Measurements from ENCODE around the gene HDAC11. TPM values are rescaled to one million over a fixed set of nuclear protein-coding genes. Genes with fewer than 3 reads are reported as not detected.

Gene HDAC11
- total and polyA plus RNA-seq, 9 of the 15 experiments (the other 6 are each of a cell fraction or from before 2014, with no cell fraction given), result 0.60 to 6.0 (median 4.5) TPM

DNA sequence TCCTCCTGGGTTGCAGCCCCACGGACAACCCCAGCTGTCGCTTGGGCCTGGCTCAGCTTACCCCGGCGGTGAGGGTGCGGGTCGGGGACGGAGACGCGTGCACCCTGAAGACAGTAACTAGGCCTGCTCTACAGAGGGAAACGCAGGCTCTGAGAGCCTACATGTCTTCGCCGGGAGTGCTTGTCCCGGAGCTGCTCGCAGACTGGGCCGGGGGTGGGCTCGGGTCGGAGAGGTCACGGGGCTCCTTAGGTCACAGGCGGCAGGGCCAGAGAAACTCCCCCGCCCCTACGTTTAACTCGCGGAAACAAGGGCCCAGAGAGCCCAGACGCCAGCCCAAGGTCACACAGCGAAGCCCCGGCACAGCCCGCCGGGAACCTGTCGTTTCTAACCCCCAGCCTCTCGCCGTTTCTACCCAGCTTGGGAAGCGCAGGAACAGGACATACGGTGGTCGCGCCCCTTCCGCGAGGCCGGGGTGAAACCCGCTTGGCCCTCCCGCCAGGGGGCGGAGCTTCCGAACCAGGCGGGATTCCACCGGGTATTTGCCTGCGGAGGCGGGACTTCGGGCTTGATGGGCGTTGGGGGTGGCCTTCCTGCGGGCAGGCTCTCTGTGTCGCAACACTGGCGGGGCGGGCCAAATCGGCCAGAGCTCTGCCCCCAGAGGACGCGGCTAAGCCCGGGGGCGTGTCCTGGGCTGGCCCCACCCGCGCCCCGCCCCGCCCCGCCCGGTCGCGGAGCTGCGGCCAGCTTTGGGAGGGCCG lies at the start of gene HDAC11 (continued):
- TF ChIP-seq, protein P1, sequence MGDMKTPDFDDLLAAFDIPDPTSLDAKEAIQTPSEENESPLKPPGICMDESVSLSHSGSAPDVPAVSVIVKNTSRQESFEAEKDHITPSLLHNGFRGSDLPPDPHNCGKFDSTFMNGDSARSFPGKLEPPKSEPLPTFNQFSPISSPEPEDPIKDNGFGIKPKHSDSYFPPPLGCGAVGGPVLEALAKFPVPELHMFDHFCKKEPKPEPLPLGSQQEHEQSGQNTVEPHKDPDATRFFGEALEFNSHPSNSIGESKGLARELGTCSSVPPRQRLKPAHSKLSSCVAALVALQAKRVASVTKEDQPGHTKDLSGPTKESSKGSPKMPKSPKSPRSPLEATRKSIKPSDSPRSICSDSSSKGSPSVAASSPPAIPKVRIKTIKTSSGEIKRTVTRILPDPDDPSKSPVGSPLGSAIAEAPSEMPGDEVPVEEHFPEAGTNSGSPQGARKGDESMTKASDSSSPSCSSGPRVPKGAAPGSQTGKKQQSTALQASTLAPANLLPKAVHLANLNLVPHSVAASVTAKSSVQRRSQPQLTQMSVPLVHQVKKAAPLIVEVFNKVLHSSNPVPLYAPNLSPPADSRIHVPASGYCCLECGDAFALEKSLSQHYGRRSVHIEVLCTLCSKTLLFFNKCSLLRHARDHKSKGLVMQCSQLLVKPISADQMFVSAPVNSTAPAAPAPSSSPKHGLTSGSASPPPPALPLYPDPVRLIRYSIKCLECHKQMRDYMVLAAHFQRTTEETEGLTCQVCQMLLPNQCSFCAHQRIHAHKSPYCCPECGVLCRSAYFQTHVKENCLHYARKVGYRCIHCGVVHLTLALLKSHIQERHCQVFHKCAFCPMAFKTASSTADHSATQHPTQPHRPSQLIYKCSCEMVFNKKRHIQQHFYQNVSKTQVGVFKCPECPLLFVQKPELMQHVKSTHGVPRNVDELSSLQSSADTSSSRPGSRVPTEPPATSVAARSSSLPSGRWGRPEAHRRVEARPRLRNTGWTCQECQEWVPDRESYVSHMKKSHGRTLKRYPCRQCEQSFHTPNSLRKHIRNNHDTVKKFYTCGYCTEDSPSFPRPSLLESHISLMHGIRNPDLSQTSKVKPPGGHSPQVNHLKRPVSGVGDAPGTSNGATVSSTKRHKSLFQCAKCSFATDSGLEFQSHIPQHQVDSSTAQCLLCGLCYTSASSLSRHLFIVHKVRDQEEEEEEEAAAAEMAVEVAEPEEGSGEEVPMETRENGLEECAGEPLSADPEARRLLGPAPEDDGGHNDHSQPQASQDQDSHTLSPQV (IDR thresholded peaks at IDR 0.05), result 0 out of 2 replicates have a peak, but pooled peaks have one; percentile 73
- TF ChIP-seq, protein P2, sequence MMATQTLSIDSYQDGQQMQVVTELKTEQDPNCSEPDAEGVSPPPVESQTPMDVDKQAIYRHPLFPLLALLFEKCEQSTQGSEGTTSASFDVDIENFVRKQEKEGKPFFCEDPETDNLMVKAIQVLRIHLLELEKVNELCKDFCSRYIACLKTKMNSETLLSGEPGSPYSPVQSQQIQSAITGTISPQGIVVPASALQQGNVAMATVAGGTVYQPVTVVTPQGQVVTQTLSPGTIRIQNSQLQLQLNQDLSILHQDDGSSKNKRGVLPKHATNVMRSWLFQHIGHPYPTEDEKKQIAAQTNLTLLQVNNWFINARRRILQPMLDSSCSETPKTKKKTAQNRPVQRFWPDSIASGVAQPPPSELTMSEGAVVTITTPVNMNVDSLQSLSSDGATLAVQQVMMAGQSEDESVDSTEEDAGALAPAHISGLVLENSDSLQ (IDR thresholded peaks at IDR 0.05), result peak; percentile 99
- TF ChIP-seq FOXP1 (CRISPR knock-in tag; IDR thresholded peaks at IDR 0.05) (peak; percentile 85), ZBTB2 (IDR thresholded peaks at IDR 0.05) (peak; percentile 69; the same call in 1 of the 2 replicates), RB1 (IDR thresholded peaks at IDR 0.05; ENCODE audit: low read depth) (peak; percentile 67; the same call in 1 of the 2 replicates), TEAD2 (tag; IDR thresholded peaks at IDR 0.05) (no peak), TOE1 (IDR thresholded peaks at IDR 0.05; ENCODE audit: borderline replicate concordance) (0 out of 2 replicates have a peak, but pooled peaks have one; percentile 73), TOE1 (CRISPR knock-in tag; IDR thresholded peaks at IDR 0.05; ENCODE audit: borderline replicate concordance, low read depth) (no peak), POLR3A (IDR thresholded peaks at IDR 0.05; ENCODE audit: borderline replicate concordance, extremely low read depth, insufficient read depth, insufficient read length) (no peak), SNRNP70 (optimal IDR thresholded peaks at IDR 0.05; ENCODE audit: low read depth, low read length) (no peak), HMGN3 (IDR thresholded peaks at IDR 0.05; ENCODE audit: borderline replicate concordance, extremely low read depth, insufficient read length, low read depth, low read length) (peak; percentile 59), CXXC5 (CRISPR knock-in tag; IDR thresholded peaks at IDR 0.05) (peak; percentile 58), POLR2G (IDR thresholded peaks at IDR 0.05; ENCODE audit: low read depth, low read length) (peak; percentile 87), FIP1L1 (IDR thresholded peaks at IDR 0.05; ENCODE audit: low read depth, low read length, poor library complexity, severe bottlenecking) (peak; percentile 48), HDAC8 (tag; IDR thresholded peaks at IDR 0.05) (0 out of 2 replicates have a peak, but pooled peaks have one; percentile 43), CHCHD3 (CRISPR knock-in tag; IDR thresholded peaks at IDR 0.05) (0 out of 2 replicates have a peak, but pooled peaks have one; percentile 28), POLR2A (conservative IDR thresholded peaks at IDR 0.05) (peak; percentile 85)
- TF ChIP-seq, protein P3, sequence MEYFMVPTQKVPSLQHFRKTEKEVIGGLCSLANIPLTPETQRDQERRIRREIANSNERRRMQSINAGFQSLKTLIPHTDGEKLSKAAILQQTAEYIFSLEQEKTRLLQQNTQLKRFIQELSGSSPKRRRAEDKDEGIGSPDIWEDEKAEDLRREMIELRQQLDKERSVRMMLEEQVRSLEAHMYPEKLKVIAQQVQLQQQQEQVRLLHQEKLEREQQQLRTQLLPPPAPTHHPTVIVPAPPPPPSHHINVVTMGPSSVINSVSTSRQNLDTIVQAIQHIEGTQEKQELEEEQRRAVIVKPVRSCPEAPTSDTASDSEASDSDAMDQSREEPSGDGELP (CRISPR knock-in tag; IDR thresholded peaks at IDR 0.05; ENCODE audit: borderline replicate concordance), result peak; percentile 78; the same call in 1 of the 2 replicates

All from K562 (cell line).